ENCODE results near the gene MAGI2.

The MAGI2 gene

DNA sequence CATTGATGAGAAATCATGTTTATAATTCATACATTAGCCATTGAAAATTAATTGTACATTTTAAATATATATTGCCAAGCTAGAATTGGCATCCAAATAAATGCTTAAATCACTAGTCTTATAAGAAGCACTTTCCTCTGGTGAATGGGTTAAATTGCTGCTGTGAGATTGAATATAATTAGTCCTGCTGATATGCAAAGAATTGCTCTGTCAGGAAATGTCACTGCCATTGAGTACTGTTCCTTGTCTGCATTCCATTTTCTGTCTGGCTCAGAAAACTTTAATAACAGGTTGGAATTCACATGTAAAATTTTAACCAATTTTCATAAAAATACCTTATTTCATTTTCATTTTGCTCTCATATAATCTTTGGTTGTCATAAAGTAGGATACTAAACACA, 589.1 kb downstream of the MAGI2 start:
- DNase-seq = no peak

DNA sequence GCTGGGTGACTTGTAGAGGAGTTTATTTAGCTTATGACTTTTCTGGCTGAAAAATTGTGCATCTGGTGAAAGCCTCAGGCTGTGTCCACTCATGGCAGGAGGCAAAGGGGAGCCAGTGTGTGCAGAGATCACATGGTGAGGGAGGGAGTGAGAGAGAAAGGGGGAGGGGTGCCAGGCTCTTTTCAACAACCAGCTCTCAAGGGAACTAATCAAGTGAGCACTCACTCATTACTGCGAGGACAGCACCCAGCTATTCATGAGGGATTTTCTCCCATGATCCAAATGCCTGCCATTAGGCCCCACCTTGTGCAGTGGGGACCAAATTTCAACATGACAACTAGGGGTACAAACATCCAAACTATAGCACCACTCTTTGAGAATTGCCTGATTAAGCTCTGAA, 590.2 kb downstream of the MAGI2 start:
- DNase-seq = no peak

GRCh38 chr7:78862411-78862900, 591.0 kb downstream of the MAGI2 start:
- no peak for DNase-seq

DNA sequence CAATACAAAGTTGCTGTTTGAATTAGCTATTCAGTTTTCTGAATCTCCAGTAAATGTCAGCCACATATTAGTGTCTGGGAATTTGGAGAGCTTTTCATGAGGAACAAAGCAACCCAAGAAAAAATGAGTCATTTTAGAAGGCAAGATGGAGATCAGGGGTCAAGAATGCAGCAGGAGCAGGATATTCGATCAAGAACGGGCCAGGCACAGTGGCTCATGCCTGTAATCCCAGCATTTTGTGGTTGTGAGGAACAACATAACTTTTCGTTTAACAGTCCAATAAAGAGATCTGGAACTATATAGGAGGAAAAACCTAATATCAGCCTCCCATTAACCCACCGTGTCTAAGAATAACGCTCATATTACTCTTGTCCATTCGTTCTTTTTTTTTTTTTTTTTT, 600.5 kb downstream of the MAGI2 start:
- DNase-seq = no peak

DNA sequence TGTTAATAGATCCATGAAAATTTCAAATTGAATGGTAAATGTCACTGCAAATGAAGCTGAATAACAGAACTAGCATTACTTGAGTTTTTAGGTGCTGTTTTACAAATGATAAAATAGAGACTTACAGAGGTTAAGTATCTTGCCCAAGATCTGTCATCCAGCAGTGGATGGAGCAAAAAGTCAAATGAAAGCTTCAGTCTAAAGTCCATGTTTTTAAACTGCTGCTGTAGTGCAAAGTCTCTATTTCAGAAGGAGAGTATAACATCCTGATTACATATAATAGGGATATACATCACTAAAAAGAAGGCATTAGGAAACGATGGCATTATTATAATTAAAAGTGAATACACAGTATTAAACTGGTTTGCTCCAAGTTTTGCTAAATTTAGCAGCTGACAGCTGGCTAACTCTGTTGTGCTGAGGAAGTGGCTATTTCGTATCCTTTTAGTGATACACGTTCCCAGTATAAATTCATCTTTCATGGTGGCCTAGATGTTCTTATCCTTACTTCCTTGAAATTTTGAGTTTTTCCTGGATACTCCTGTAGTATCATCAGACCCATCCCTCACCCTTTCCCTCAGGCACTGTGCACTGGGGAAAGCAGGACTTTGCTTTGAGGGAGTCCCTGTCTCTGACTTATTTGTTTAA, 603.2 kb downstream of the MAGI2 start:
- DNase-seq = no peak

DNA sequence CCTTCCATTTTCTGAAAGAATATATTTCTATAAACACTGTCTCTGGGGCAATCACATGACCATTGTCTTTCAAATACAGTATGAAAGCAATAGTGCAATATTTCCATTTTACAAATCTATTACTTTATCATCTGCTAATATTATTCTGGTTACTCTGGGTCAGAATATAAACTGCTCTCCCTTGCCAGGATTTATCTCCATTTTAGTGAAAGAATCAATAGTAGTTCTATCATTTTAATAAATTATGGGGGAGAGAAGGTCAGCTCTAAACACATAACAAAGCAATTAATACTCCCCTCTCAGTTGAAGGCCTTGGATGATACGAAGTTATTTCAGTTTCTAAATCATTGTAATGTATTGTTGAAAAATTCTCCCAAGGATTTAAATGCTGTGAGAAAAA, 608.3 kb downstream of the MAGI2 start:
- no peak for DNase-seq

DNA sequence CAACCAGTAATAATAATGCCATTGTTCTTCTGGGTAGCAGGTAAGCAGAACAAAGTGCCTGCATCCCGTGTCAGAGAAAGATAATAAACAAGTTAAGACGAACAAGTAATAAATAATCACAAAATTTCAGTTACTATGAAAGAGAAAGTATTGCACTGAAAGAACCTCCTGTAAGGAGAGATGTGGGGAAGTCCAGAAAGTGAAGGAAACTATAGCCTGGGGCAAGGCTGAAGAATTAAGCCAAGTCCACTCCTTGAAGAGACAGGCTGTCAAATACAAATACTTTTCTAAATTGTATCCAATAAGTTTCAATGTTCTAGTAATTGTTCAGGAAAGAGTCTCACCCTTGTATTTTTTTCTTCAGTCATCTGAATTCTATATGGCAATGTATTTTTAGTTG, 611.4 kb downstream of the MAGI2 start:
- DNase-seq = no peak

- no peak for DNase-seq
These were observed 617.6 kb downstream of the MAGI2 start for GRCh38 chr7:78835897-78836296.

GRCh38 chr7:78828317-78828716, 625.1 kb downstream of the MAGI2 start:
- no peak for DNase-seq

DNA sequence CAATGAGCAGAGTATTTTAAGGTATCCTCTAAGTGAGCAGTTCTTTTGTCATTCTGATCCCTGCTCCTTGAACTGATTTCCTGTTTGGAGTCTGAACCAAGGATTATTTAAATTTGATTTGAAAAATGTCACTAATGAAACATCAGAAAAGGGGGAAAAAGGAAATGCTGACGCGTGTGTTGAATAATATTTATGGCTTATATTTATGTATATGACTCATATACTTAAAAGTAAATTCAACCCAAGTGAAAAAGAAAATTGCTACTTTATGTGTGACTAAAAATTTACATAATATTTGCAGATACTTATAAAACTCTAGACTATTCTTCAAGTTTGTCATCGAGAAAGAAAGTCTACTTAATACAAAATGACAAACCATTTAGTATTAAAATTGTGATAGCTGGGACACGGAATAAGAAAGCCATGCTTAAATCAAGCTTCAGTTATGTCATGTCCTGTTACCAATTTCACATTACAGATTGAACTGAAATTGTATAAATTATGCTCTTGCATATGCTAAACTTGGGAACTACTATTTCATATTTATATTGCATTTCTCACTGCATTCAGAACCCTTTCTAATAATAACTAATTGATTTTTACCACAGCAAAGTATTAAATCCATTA, 649.9 kb downstream of the MAGI2 start:
- DNase-seq = no peak

GRCh38 chr7:78794101-78794500, 659.4 kb downstream of the MAGI2 start:
- no peak for DNase-seq

GRCh38 chr7:78792624-78793023, 660.8 kb downstream of the MAGI2 start:
- no peak for DNase-seq

- DNase-seq = no peak
These were observed 661.5 kb downstream of the MAGI2 start for GRCh38 chr7:78792006-78792405.

DNA sequence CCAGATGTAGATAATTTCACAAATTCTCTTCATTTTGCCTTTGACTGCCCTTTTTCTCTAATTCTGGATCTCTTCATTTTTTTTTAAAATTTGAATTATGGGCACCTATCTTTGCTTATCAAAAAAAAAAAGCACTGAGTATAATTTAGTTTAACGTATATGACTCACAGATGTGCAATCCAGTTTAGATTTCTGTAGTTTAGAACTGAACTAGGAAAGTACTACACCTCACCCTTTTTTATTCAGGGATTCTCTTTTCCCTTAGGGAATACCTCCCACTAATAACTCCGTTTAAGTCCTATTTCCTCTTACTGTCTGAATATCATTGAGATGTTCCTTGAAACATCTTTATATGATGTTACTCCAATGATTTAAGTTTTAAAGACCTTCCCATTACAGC, 665.0 kb downstream of the MAGI2 start:
- DNase-seq = no peak

DNA sequence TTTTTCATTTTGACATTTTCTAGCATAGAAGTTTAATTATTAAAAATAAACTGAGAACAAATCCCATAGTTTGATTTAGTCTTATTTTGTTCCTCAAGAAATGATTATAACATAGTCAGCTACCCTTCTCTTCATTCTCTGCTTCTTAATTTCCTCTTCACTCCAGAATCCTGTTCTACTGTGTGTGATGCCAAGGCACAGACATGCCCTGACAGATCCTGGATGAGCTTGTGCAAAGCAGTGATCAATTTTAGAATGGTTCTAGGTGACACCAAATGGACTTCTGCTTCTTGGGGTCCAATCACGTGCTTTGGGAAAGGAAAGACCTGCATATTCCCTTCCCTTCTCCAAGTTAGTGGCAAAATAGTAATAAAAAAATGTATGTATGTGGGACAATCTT, 665.6 kb downstream of the MAGI2 start:
- DNase-seq = no peak

DNA sequence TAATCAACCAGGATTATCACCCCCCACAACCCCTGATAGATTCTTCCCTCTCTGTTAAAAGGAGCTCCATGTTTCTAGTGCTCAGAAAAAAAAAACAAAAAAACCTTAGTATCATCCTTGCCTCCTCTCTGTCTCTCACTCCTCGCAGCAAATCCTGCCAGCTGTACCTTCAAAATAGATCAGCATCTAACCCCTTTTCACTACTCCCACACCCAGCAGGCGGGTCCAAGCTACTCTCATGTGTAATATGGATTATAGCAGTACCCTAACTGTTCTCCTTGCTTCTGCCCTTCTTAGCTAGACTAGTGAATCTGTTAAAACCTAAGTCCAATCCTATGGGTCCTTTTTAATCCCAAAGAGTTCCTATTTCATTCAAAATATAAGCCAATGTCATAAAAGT, 667.4 kb downstream of the MAGI2 start:
- DNase-seq = no peak

DNA sequence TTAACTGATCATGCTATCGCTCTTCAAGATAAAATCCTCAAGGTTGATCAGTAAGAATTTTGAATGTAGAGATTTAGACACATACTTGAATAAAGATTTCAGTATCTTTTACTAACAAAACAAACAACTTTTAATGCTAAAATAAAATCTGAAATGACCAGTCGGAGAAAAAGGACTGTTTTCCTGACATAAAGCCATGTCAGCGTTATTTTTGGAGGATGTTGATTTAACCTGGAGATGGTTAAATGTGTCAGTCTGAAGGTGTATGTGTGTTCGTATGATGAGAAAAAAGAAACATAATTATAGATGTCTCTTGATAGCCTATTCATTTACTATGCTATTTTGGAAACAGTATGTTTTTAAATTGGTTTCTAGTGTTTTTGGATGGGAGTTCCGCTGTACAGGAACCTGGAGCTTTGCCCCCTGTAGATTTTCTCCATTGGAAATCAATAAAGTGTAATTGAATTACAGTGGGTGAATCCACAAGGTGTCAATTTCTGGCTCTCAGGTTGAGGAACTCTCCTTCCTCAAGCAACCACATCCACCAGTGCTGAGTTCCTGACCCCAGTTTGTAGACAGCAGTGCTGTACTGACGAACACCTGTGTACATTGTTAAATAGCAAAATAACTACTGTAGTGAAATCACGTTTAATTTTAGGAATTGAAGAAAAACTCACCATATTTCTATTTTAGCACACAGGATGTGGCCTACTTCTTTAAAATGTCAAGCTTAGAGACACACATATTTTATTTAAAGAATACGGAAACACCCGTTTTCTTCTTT, 670.1 kb downstream of the MAGI2 start:
- no peak for DNase-seq

GRCh38 chr7:78780560-78780959, 672.9 kb downstream of the MAGI2 start:
- DNase-seq = no peak

- no peak for DNase-seq
These were observed 673.7 kb downstream of the MAGI2 start for GRCh38 chr7:78779788-78780187.

DNA sequence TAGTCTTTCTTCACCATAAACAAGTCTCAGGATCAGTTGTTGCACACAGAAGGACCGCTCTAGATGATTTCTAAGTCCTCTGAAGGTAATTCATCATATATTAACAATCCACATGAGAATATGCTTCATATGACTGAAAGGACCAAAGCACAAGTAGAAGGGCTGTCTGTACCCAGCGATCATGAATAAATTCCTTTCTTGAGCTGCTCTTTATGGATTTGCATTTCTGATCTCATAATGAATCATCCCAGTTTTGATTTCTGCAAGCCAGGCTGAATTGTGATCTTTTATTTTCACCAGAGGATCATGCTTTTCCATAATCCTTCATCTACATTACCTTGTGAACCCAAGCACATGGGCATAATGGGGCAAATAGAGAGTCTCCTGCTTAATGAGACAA, 675.6 kb downstream of the MAGI2 start:
- no peak for DNase-seq

DNA sequence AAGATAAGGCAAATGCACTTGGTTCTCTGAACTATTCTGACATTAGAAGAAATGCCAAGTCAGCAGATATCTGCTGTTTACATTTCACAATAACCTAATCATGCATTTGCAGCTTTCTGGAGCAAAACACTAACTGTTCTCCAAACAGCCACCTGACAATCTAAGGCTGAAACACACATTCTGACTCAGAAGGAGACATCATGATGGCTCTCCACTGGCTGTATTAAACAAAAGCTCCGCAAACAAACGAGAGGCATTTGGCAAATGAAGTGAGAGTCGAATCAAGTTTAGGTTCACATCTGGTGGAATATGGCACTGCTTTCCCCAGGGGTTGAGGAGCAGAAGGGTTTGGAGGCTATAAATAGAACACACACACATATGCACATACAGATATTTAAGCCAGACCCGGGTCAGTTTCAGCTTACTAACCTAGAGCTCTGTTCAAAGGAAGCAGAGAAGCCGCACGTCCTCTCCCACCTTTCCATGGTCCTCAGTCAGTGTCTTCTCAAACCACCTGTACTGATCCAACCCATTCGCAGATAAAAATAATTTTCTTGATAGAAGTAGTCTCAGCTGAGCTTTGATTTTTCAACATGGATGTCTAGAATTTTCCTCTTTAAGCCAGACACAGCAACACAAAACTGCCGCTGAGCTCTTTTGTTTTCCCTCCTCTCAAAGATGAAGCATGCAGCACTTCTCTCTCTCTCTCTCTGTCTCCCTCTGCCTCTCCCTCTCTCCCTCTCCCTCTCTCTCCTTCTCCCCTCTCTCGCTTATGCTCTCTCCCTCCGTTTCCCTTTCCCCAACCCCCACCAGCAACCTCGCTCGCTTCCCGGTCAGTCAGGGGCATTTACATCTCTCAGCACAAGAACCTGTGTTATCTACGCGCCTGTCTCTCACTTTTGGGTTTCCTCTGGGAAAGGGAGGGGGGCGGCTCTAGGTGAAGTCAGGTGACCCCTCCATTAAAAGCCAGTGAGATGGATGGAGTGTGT, 682.8 kb downstream of the MAGI2 start:
- peak; percentile 57 for DNase-seq

DNA sequence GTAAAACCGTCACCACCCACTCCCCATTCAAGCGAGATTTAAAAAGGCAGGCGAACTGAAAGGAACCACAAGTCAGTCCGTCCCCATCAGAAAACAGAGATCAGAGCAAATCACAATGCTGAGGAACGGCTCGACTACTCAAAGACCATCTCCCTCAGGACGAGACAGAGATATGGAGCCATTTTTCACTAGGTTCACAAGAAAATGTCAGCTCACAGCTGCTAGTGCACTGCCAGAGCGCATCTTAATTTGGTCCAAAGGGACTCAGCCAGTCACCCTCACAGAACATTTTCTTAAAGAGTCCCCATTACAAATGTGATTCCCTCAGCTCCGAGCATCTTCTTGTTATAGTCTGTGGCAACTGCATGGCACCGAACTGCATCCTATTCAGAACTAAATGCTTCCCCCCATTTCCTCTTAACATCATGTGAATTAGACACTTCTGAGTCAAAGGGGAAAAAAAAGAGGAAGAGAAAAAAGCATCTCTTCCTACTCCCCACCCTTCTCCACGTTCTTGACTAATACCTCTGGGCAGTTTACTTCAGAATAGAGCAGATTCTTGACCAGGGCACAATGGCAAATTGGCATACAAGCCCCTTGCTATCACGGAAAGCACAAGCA, 683.9 kb downstream of the MAGI2 start:
- DNase-seq = peak; percentile 60
